PC-9 (cell line): ENCODE measurements around the gene TGM6. TPM values are rescaled to one million over a fixed set of nuclear protein-coding genes. Genes with fewer than 3 reads are reported as not detected.
A peak's percentile ranks its signal among the peaks of the same experiment; 100 is the strongest.

Source experiments
- BruUV-seq: library from RNA; stranded (reverse); fragments of 400-500 nt; replicated peaks from 2 replicates; lab custom pipeline; 2021; lab: Mats Ljungman, UMichigan
- CTCF ChIA-PET: fragments of 300-600 bp; sonication (Branson Sonifier 250); formaldehyde crosslinking; loops from one replicate; lab custom pipeline; 2022; ENCODE audit warnings: antibody characterized with exemption; lab: Charles Lee
- POLR2A ChIA-PET: fragments of 300-600 bp; sonication (Branson Sonifier 250); formaldehyde crosslinking; loops from one replicate; lab custom pipeline; 2022; ENCODE audit warnings: antibody characterized with exemption; ENCODE audit not compliant: unreplicated experiment; lab: Charles Lee
- DNase-seq, 2 experiments: peaks; one replicate each; pipeline versions ENCODE4 v3.0.0 to v3.0.0-alpha.2; 2015 to 2022; ENCODE audit warnings: mixed read lengths in 1 of 2
- H2AFZ ChIP-seq: fragments of 200-600 bp; sonication (generic); 2 replicates; pipeline ENCODE4 v1.8.1; 2017; ENCODE audit warnings: antibody characterized with exemption
- H3F3A ChIP-seq: fragments of 200-600 bp; sonication (generic); 2 replicates; pipeline ENCODE4 v1.8.1; 2017; ENCODE audit warnings: antibody characterized with exemption, mild to moderate bottlenecking, low read depth; ENCODE audit not compliant: insufficient read depth
- H3K27ac ChIP-seq: fragments of 200-600 bp; sonication (generic); 2 replicates; pipeline ENCODE4 v1.6.1; 2016; ENCODE audit warnings: mixed run types
- H3K27me3 ChIP-seq: fragments of 200-600 bp; sonication (generic); 2 replicates; pipeline ENCODE4 v1.6.1; 2016; ENCODE audit warnings: low read depth, mixed run types; ENCODE audit not compliant: insufficient read depth
- H3K36me3 ChIP-seq: fragments of 200-600 bp; sonication (generic); 2 replicates; pipeline ENCODE4 v1.6.1; 2016; ENCODE audit warnings: low read depth, mixed run types
- H3K4me1 ChIP-seq: fragments of 200-600 bp; sonication (generic); replicated peaks from 2 replicates; pipeline ENCODE4 v1.6.1; 2016; ENCODE audit warnings: mixed run types; ENCODE audit not compliant: insufficient read depth
- H3K4me2 ChIP-seq: fragments of 200-600 bp; sonication (generic); 2 replicates; pipeline ENCODE4 v1.6.1; 2017; ENCODE audit warnings: mixed run types
- H3K4me3 ChIP-seq: fragments of 200-600 bp; sonication (generic); 2 replicates; pipeline ENCODE4 v1.6.1; 2016; ENCODE audit warnings: mixed run types
- H3K79me2 ChIP-seq: fragments of 200-600 bp; sonication (generic); 2 replicates; pipeline ENCODE4 v1.6.1; 2017; ENCODE audit warnings: low read depth, mixed run types
- H3K9me2 ChIP-seq: fragments of 200-600 bp; sonication (generic); 2 replicates; pipeline ENCODE4 v1.8.1; 2017; ENCODE audit warnings: mild to moderate bottlenecking; ENCODE audit not compliant: insufficient read depth
- H3K9me3 ChIP-seq: fragments of 200-600 bp; sonication (generic); 2 replicates; pipeline ENCODE4 v1.8.1; 2016; ENCODE audit warnings: low read depth; ENCODE audit not compliant: insufficient read depth
- H4K20me1 ChIP-seq: fragments of 200-600 bp; sonication (generic); 2 replicates; pipeline ENCODE4 v1.8.1; 2017; ENCODE audit not compliant: insufficient read depth
- EZH2 ChIP-seq: fragments of 200-600 bp; sonication (generic); IDR thresholded peaks from 2 replicates; pipeline ENCODE4 v1.8.0; 2017; ENCODE audit warnings: antibody characterized with exemption, low read depth
- intact Hi-C: fragments of 100-400 bp; cut with micrococcal nuclease; formaldehyde crosslinking; loops from one replicate; pipeline ENCODE4 v1.10.0; 2022; ENCODE audit not compliant: unreplicated experiment
- total RNA-seq: library from RNA; stranded (reverse); gene quantifications from 2 replicates; pipeline ENCODE4 v1.2.3, GENCODE V29; 2021
- TF ChIP-seq, protein P1 (sequence below): fragments of 200-600 bp; sonication (generic); conservative IDR thresholded peaks from 2 replicates; pipeline ENCODE4 v1.6.1; 2017; ENCODE audit warnings: mixed run types, antibody characterized with exemption, mild to moderate bottlenecking, moderate library complexity

Gene TGM6
- total RNA-seq, 1 experiment from 2014 or later: not detected

GRCh38 chr20:2451939-2452732, 71.4 kb downstream of the TGM6 start:
- no peaks in the 10 kb centered on the region for H3K79me2 ChIP-seq
- ChIA-PET CTCF (interaction anchor here (0.7 to 1.0 kb wide), 2 partner anchors 86 to 247 kb away, joined by 3 to 6 read pairs; no protein-coding TSS in a partner anchor), POLR2A (no interaction called here)
- no peak overlapping the region for H2AFZ ChIP-seq
- TF ChIP-seq, protein P1, sequence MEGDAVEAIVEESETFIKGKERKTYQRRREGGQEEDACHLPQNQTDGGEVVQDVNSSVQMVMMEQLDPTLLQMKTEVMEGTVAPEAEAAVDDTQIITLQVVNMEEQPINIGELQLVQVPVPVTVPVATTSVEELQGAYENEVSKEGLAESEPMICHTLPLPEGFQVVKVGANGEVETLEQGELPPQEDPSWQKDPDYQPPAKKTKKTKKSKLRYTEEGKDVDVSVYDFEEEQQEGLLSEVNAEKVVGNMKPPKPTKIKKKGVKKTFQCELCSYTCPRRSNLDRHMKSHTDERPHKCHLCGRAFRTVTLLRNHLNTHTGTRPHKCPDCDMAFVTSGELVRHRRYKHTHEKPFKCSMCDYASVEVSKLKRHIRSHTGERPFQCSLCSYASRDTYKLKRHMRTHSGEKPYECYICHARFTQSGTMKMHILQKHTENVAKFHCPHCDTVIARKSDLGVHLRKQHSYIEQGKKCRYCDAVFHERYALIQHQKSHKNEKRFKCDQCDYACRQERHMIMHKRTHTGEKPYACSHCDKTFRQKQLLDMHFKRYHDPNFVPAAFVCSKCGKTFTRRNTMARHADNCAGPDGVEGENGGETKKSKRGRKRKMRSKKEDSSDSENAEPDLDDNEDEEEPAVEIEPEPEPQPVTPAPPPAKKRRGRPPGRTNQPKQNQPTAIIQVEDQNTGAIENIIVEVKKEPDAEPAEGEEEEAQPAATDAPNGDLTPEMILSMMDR: peak; percentile 89
- no peak for TF ChIP-seq EZH2
- intact Hi-C loops: loop anchor here (1.0 to 5.0 kb wide), 2 partner anchors 244 to 485 kb away; no protein-coding TSS in a partner anchor
- no peak overlapping the region for H3K27ac ChIP-seq
- no peaks in the 10 kb centered on the region for H3K4me1 ChIP-seq
- H4K20me1 ChIP-seq: no peaks in the 10 kb centered on the region
- no peak overlapping the region for H3K4me3 ChIP-seq
- H3K36me3 ChIP-seq: no peaks in the 10 kb centered on the region
- peaks cover 3% of the 10 kb centered on the region; the same call in 1 of the 2 replicates for H3K9me3 ChIP-seq
- H3K4me2 ChIP-seq: no peak overlapping the region
- peak; percentile 47 to 67 for DNase-seq
- BruUV-seq: no TSS peak
- no peaks in the 10 kb centered on the region for H3K9me2 ChIP-seq
- peaks cover 13% of the 10 kb centered on the region; the same call in 1 of the 2 replicates for H3F3A ChIP-seq
- peaks cover 8% of the 10 kb centered on the region; the same call in 1 of the 2 replicates for H3K27me3 ChIP-seq

GRCh38 chr20:2453792-2454191, 73.1 kb downstream of the TGM6 start:
- H3K27me3 ChIP-seq: peaks cover 8% of the 10 kb centered on the region; the same call in 1 of the 2 replicates
- no peaks in the 10 kb centered on the region for H3K79me2 ChIP-seq
- TF ChIP-seq, protein P1: no peak
- no peak for TF ChIP-seq EZH2
- H3F3A ChIP-seq: peaks cover 20% of the 10 kb centered on the region; the same call in 1 of the 2 replicates
- BruUV-seq: no TSS peak
- no peaks in the 10 kb centered on the region for H4K20me1 ChIP-seq
- H3K4me3 ChIP-seq: no peak overlapping the region
- H3K36me3 ChIP-seq: no peaks in the 10 kb centered on the region
- no peaks in the 10 kb centered on the region for H3K9me2 ChIP-seq
- ChIA-PET POLR2A (interaction anchor here (0.6 kb wide), 1 partner anchor 245 kb away, joined by 3 read pairs; no protein-coding TSS in a partner anchor), CTCF (interaction anchor here (0.5 kb wide), 1 partner anchor 31 kb away, joined by 4 read pairs; no protein-coding TSS in a partner anchor)
- intact Hi-C loops: loop anchor here (5.0 kb wide), 1 partner anchor 486 kb away; no protein-coding TSS in a partner anchor
- no peak overlapping the region for H2AFZ ChIP-seq
- no peaks in the 10 kb centered on the region for H3K4me1 ChIP-seq
- peaks cover 3% of the 10 kb centered on the region; the same call in 1 of the 2 replicates for H3K9me3 ChIP-seq
- no peak for DNase-seq
- no peak overlapping the region for H3K4me2 ChIP-seq
- H3K27ac ChIP-seq: no peak overlapping the region

GRCh38 chr20:2455771-2456497, 75.2 kb downstream of the TGM6 start:
- peaks cover 30% of the 10 kb centered on the region; the same call in 1 of the 2 replicates for H3F3A ChIP-seq
- H2AFZ ChIP-seq: no peak overlapping the region
- TF ChIP-seq, protein P1: no peak
- TF ChIP-seq EZH2: no peak
- no peaks in the 10 kb centered on the region for H3K4me1 ChIP-seq
- no peak overlapping the region for H3K4me2 ChIP-seq
- no peaks in the 10 kb centered on the region for H3K9me2 ChIP-seq
- no peaks in the 10 kb centered on the region for H4K20me1 ChIP-seq
- H3K27me3 ChIP-seq: no peaks in the 10 kb centered on the region
- H3K36me3 ChIP-seq: peaks cover 12% of the 10 kb centered on the region
- H3K27ac ChIP-seq: no peak overlapping the region
- CTCF ChIA-PET: interaction anchor here (0.6 to 0.7 kb wide), 2 partner anchors 53 to 172 kb away, joined by 4 to 5 read pairs; no protein-coding TSS in a partner anchor
- DNase-seq: no peak
- H3K4me3 ChIP-seq: no peak overlapping the region
- intact Hi-C loops: no loop called here
- no TSS peak for BruUV-seq
- no peaks in the 10 kb centered on the region; the same call in 1 of the 2 replicates for H3K9me3 ChIP-seq
- no peaks in the 10 kb centered on the region for H3K79me2 ChIP-seq
- POLR2A ChIA-PET: no interaction called here
